Aorta (tissue), 5 donors: ENCODE results near the gene COL19A1. TPM values are rescaled to one million over a fixed set of nuclear protein-coding genes. Genes with fewer than 3 reads are reported as not detected.
A peak's percentile ranks its signal among the peaks of the same experiment; 100 is the strongest.
"Not testable (repeated sequence)": the region's sequence is repeated elsewhere in the genome, so short reads cannot be mapped to it uniquely, and the experiment has no call there.

ENCODE experiments used
- ATAC-seq: fragments of 200-7000 bp; cut with Tn5 transposase; one replicate; pipeline ENCODE4 v1.9.1; 2022; ENCODE audit warnings: moderate library complexity; ENCODE audit not compliant: low FRiP score
- DNase-seq, 2 donors: peaks; one replicate each; pipeline ENCODE4 v3.0.0-alpha.2; 2020
- H3K27ac ChIP-seq, 2 donors: one replicate each; pipeline ENCODE4 v1.5.1; 2013; ENCODE audit warnings: low read length in 2 of 2, mild to moderate bottlenecking in 2 of 2, moderate library complexity in 2 of 2, control low read depth in 1 of 2, inconsistent platforms in 1 of 2, low read depth in 1 of 2
- H3K27me3 ChIP-seq, 2 donors: one replicate each; pipeline ENCODE4 v1.6.1; 2013; ENCODE audit warnings: control low read depth in 1 of 2, low read length in 1 of 2, mild to moderate bottlenecking in 1 of 2, moderate library complexity in 1 of 2; ENCODE audit not compliant: insufficient read depth in 2 of 2, control insufficient read depth in 1 of 2
- H3K36me3 ChIP-seq, 2 donors: one replicate each; pipeline ENCODE4 v1.6.1; 2013; ENCODE audit warnings: control low read depth in 1 of 2, low read length in 1 of 2, mild to moderate bottlenecking in 1 of 2; ENCODE audit not compliant: insufficient read depth in 2 of 2, control insufficient read depth in 1 of 2
- H3K4me1 ChIP-seq, 2 donors: one replicate each; pipeline ENCODE4 v1.6.1; 2013; ENCODE audit warnings: low read length in 2 of 2, control low read depth in 1 of 2, mild to moderate bottlenecking in 1 of 2, moderate library complexity in 1 of 2; ENCODE audit not compliant: insufficient read depth in 2 of 2, control insufficient read depth in 1 of 2
- H3K4me3 ChIP-seq, 2 donors: one replicate each; pipeline ENCODE4 v1.5.1; 2013; ENCODE audit warnings: low read length in 2 of 2, control low read depth in 1 of 2, mild to moderate bottlenecking in 1 of 2
- H3K9me3 ChIP-seq: one replicate; pipeline ENCODE4 v1.6.1; 2013; ENCODE audit warnings: mild to moderate bottlenecking, low read length; ENCODE audit not compliant: control insufficient read depth
- WGBS, 2 donors: extraction: QIAGEN DNeasy Blood & Tissue Kit; methylation state at CpG; one replicate each; pipeline ENCODE4 v1.1.7; 2013; 5-methylcytosine and 5-hydroxymethylcytosine counted together
- intact Hi-C, 2 donors: fragments of 100-400 bp; cut with DNase I; formaldehyde crosslinking; loops; one replicate each; pipeline versions ENCODE4 v1.14.2 to v1.15.0; 2022
- long read RNA-seq, 2 donors: library from polyadenylated mRNA; unstranded; transcript quantifications; one replicate each; pipeline ENCODE4 v2.0.0, GENCODE V29; 2020 to 2021
- polyA plus RNA-seq, 2 donors: library from polyadenylated mRNA; stranded (reverse); fragments of 200-250 nt; gene quantifications; one replicate each; pipeline ENCODE4 v1.2.3, GENCODE V29; 2013
- total RNA-seq, 2 donors: library from RNA; stranded (reverse); fragmentation: NEBNext Ultra II Directional; extraction: Animal tissue kit (Norgen Biotek cat#: 25700); gene quantifications; one replicate each; pipeline ENCODE4 v1.2.1, GENCODE V29; 2021
- donor health status: healthy with polysubstance abuse.
- donor health status: Bipolar disorder and iron deficiency.
- donor health status: DM: no; HTN: no; CAD: no.
- donor health status: DM: no; HTN: no; CAD: no.
- donor health status: DM: yes; HTN: yes; CAD: no.

COL19A1 gene
- total RNA-seq (1 to 10 TPM in 1 of 2 donors, under 1 TPM in 1; 0.42 to 1.8 TPM), polyA plus RNA-seq (not detected)
- long read RNA-seq, donor 1, partial matches to known transcripts, result 0 of 5 reads
- long read RNA-seq, donor 1, other reads (novel, unspliced or antisense), result 5 of 5 reads
- long read RNA-seq, donor 2, result 0 reads

- DNase-seq (peak; percentile 46 to 76), ATAC-seq (peak; percentile 44)
- Histone ChIP-seq H3K27me3 (no peaks in the 10 kb centered on the region), H3K4me3 (peak within 1 kb of the TSS; percentile 42 to 74), H3K36me3 (no peaks in the 10 kb centered on the region), H3K27ac (no peak within 1 kb of the TSS), H3K9me3 (no peaks in the 10 kb centered on the region), H3K4me1 (no peaks in the 10 kb centered on the region)
- WGBS, 2 donors, result 2% methylated on average over 19 of the region's 19 CpGs
- intact Hi-C loops, result loop anchor here in 1 of 2 donors (5.0 kb wide), 1 partner anchor 71 kb away; no protein-coding TSS in a partner anchor
Measured at GRCh38 chr6:69866351-69866769, at the start of gene COL19A1. Gene COL19A1, plus strand, starts transcription at chr6:69866556. Its CDS starts 13,012 bp downstream, at chr6:69879568.

GRCh38 chr6:69816569-69816968 is 49.8 kb upstream of the COL19A1 start:
- no peaks in the 10 kb centered on the region for H3K9me3 ChIP-seq
- intact Hi-C loops, result no loop called here
- no peak overlapping the region for H3K4me3 ChIP-seq
- DNase-seq, result no peak
- H3K27me3 ChIP-seq, result no peaks in the 10 kb centered on the region
- H3K27ac ChIP-seq, result no peak overlapping the region
- WGBS, 2 donors, result 71 to 74% methylated on average over 3 of the region's 3 CpGs
- ATAC-seq, result no peak
- H3K4me1 ChIP-seq, result no peaks in the 10 kb centered on the region
- H3K36me3 ChIP-seq, result no peaks in the 10 kb centered on the region

- Histone ChIP-seq H3K36me3 (no peaks in the 10 kb centered on the region), H3K27ac (no peak overlapping the region), H3K9me3 (no peaks in the 10 kb centered on the region), H3K4me3 (no peak overlapping the region), H3K4me1 (no peaks in the 10 kb centered on the region), H3K27me3 (no peaks in the 10 kb centered on the region)
- DNase-seq (no peak), ATAC-seq (no peak)
- intact Hi-C loops, result no loop called here
Measured at GRCh38 chr6:69817358-69817757, 49.0 kb upstream of the COL19A1 start.

GRCh38 chr6:69818223-69818930 is 48.0 kb upstream of the COL19A1 start:
- 89 to 91% methylated on average over 2 of the region's 2 CpGs for WGBS, 2 donors
- no peak for ATAC-seq
- intact Hi-C loops, result no loop called here

GRCh38 chr6:69819138-69819537 is 47.2 kb upstream of the COL19A1 start:
- H3K27me3 ChIP-seq, result no peaks in the 10 kb centered on the region

More at GRCh38 chr6:69818223-69818930, 48.0 kb upstream of the COL19A1 start:
- no peaks in the 10 kb centered on the region for H3K27me3 ChIP-seq
- no peaks in the 10 kb centered on the region for H3K4me1 ChIP-seq
- DNase-seq, result no peak
- H3K27ac ChIP-seq, result no peak overlapping the region
- no peaks in the 10 kb centered on the region for H3K36me3 ChIP-seq
- H3K4me3 ChIP-seq, result no peak overlapping the region
- H3K9me3 ChIP-seq, result no peaks in the 10 kb centered on the region

GRCh38 chr6:69820018-69820417 is 46.3 kb upstream of the COL19A1 start:
- WGBS, 2 donors, result 99 to 100% methylated on average over 1 of the region's 1 CpG
- intact Hi-C loops, result no loop called here
- no peak for ATAC-seq
- no peaks in the 10 kb centered on the region for H3K36me3 ChIP-seq
- no peak overlapping the region for H3K27ac ChIP-seq
- no peaks in the 10 kb centered on the region for H3K9me3 ChIP-seq
- no peaks in the 10 kb centered on the region for H3K27me3 ChIP-seq
- no peak overlapping the region for H3K4me3 ChIP-seq
- H3K4me1 ChIP-seq, result no peaks in the 10 kb centered on the region
- no peak for DNase-seq

More at GRCh38 chr6:69819138-69819537, 47.2 kb upstream of the COL19A1 start:
- no peaks in the 10 kb centered on the region for H3K9me3 ChIP-seq
- intact Hi-C loops, result no loop called here
- DNase-seq (no peak), ATAC-seq (no peak)
- no peak overlapping the region for H3K27ac ChIP-seq
- WGBS, 2 donors, result 93 to 94% methylated on average over 4 of the region's 4 CpGs
- no peak overlapping the region for H3K4me3 ChIP-seq
- no peaks in the 10 kb centered on the region for H3K36me3 ChIP-seq
- H3K4me1 ChIP-seq, result no peaks in the 10 kb centered on the region

- ATAC-seq, result no peak
- H3K9me3 ChIP-seq, result no peaks in the 10 kb centered on the region
- no peak for DNase-seq
- H3K4me3 ChIP-seq, result no peak overlapping the region
- no peaks in the 10 kb centered on the region for H3K27me3 ChIP-seq
- no peaks in the 10 kb centered on the region for H3K36me3 ChIP-seq
- intact Hi-C loops, result no loop called here
- no peak overlapping the region for H3K27ac ChIP-seq
- 67 to 79% methylated on average over 1 of the region's 1 CpG for WGBS, 2 donors
- no peaks in the 10 kb centered on the region for H3K4me1 ChIP-seq
Measured at GRCh38 chr6:69820438-69820837, 45.9 kb upstream of the COL19A1 start.

GRCh38 chr6:69824355-69824754 is 42.0 kb upstream of the COL19A1 start:
- H3K27ac ChIP-seq, H3K4me3 ChIP-seq, H3K9me3 ChIP-seq, DNase-seq, intact Hi-C loops, H3K27me3 ChIP-seq, H3K36me3 ChIP-seq, H3K4me1 ChIP-seq, ATAC-seq: not testable (repeated sequence)
- WGBS, 2 donors, result 73% methylated on average over 5 of the region's 5 CpGs

- no peak overlapping the region for H3K27ac ChIP-seq
- intact Hi-C loops, result no loop called here
- H3K27me3 ChIP-seq, result no peaks in the 10 kb centered on the region
- ATAC-seq, result no peak
- no peaks in the 10 kb centered on the region for H3K4me1 ChIP-seq
- 73 to 76% methylated on average over 1 of the region's 1 CpG for WGBS, 2 donors
- no peaks in the 10 kb centered on the region for H3K36me3 ChIP-seq
- no peaks in the 10 kb centered on the region for H3K9me3 ChIP-seq
- H3K4me3 ChIP-seq, result no peak overlapping the region
- DNase-seq, result no peak
Measured at GRCh38 chr6:69825904-69826303, 40.5 kb upstream of the COL19A1 start.
